Measurements from ENCODE around the gene RIPPLY3. TPM values are rescaled to one million over a fixed set of nuclear protein-coding genes. Genes with fewer than 3 reads are reported as not detected.
"Not testable (repeated sequence)": the region's sequence is repeated elsewhere in the genome, so short reads cannot be mapped to it uniquely, and the experiment has no call there.

The RIPPLY3 gene
- total RNA-seq, 1 experiment from 2014 or later: not detected

DNA sequence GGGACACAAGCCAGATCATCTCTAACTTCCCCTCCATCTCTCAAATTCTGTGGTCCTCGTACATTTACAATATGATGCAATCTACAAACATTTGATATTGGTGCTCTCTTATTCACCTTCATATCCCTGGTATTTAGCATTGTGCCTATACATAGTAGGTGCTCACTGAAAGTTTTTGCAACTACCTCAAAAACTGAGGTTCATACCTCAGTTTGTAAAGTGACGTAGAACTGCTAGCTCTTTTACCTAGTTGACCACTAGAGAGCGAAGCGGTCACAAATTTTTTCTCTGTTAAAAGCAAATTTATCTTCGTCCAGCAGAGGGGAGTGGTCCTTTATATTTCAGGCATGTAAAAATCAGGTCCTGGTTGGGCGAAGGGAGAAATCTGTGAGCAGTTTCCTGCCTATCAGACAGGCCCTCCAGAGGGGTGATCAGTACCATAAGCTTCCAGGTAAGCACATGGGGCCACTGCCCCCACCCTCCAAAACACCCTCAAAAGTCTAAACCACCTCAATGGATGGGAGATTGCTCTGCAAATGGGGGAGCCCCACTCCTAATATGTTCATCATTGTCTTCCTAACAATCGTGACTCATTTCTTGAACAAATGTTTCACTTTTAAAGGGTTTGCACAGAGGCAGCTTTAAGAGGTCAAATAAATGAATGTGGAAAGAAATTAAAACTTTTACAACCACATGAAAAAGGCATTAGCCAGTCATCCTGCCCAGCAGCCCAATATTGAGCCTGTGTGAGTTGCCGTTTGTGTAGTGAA is 29.4 kb upstream of the RIPPLY3 start:
- DNase-seq (ENCODE audit: low read depth): peak; percentile 80
- in situ Hi-C loops (cut with HindIII; ENCODE audit: low pct_unique_long_range_greater_than_20kb, low sequenced_read_pairs): no loop called here

DNA sequence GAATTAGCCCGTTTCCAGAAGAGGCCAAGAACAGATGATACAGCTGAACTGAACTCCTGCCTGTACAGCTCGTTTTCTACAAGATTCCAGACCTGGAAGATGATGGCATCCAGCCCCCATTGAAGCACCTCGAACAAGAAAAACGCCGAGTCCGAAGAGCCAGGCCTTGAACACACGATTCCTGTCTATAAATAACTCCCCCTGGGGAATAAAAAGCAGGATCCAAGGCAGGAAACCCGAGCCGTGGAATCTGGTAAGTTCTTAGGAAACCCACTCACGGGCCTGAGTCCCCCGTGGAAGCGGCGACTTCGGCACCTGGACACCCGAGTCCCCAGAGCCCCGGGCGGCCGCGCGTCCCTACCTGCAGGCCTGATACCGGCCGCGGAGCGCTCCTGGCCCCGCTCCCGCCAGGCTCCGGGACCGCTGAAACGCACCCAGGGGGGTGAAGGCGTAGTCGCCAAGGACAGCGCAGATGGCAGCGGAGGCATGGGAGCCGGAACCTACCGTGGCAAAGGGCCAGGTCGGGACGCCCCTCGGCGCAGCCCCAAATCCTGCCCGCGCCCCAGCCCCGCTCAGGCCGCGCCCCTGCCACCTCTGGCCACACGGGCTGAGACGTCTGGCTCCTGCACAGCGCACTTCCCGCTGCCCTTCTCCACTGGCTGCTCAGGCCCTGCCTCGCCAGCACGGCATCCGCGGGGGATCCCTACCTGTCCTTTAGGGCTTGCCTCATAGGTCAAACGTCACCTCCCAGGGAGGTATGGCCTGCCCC is 26.0 kb upstream of the RIPPLY3 start:
- in situ Hi-C loops (cut with HindIII; ENCODE audit: low pct_unique_long_range_greater_than_20kb, low sequenced_read_pairs): no loop called here
- no peak for DNase-seq (ENCODE audit: low read depth)

DNA sequence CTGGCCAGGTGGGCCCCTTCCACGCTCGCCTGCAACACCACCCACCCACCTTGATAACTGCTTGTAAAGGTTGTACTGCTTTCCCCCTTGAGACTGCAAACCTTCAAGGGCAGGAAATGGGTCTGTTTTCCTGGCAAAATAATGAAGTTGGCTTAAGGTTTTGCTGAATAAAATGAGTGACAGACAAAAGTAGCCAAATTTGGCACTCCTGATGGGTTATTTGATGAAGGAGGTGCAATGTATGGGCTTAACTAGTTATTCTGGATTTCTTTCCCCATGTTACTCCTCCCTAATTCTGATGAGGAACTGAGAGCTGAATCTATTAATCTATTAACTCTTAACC is 25.5 kb upstream of the RIPPLY3 start:
- in situ Hi-C loops (cut with HindIII; ENCODE audit: low pct_unique_long_range_greater_than_20kb, low sequenced_read_pairs): no loop called here
- no peak for DNase-seq (ENCODE audit: low read depth)

DNA sequence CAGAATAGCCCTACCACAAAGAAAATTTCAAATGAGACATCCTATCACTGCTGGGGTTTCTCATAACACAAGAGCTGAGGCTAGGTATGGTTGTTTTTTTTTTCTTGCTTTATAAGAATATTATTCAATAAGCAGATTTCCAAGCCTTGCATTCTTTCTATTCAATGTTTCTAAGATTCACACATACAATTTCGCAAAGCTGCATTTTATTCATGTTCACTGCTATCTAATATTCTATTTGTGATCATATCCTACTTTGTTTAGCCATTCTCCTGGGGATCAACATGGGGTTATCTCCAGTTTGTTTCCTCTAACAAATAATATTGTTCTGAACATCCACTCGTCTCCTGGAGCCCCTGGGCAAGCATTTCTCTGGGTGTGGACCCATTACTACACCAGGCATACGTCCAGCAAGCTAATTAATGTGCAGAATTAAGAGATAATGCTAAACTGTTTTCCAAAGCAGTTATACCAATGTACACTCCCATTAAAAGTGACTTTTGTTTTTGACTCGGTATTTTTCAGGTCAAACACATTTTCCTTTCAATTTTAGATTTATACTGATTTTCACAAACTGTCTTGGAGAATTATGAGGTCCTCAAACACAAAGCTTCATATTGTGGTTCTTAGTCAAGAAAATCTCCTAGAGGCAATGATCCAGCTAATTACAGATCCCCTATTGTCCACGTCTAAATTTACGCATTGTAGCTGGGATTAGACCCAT is 24.4 kb upstream of the RIPPLY3 start:
- in situ Hi-C loops (cut with HindIII; ENCODE audit: low pct_unique_long_range_greater_than_20kb, low sequenced_read_pairs): no loop called here
- no peak for DNase-seq (ENCODE audit: low read depth)

- no peak for DNase-seq (ENCODE audit: low read depth)
- in situ Hi-C loops (cut with HindIII; ENCODE audit: low pct_unique_long_range_greater_than_20kb, low sequenced_read_pairs): no loop called here
These were observed 20.5 kb upstream of the RIPPLY3 start for GRCh38 chr21:36985751-36986594.

- DNase-seq (ENCODE audit: low read depth): no peak
- in situ Hi-C loops (cut with HindIII; ENCODE audit: low pct_unique_long_range_greater_than_20kb, low sequenced_read_pairs): no loop called here
These were observed 18.7 kb upstream of the RIPPLY3 start for GRCh38 chr21:36987845-36988244.

- DNase-seq (ENCODE audit: low read depth): no peak
- in situ Hi-C loops (cut with HindIII; ENCODE audit: low pct_unique_long_range_greater_than_20kb, low sequenced_read_pairs): no loop called here
These were observed 18.0 kb upstream of the RIPPLY3 start for GRCh38 chr21:36988536-36988935.

GRCh38 chr21:36989199-36989698 is 17.3 kb upstream of the RIPPLY3 start:
- DNase-seq (ENCODE audit: low read depth); in situ Hi-C loops (cut with HindIII; ENCODE audit: low pct_unique_long_range_greater_than_20kb, low sequenced_read_pairs): not testable (repeated sequence)

DNA sequence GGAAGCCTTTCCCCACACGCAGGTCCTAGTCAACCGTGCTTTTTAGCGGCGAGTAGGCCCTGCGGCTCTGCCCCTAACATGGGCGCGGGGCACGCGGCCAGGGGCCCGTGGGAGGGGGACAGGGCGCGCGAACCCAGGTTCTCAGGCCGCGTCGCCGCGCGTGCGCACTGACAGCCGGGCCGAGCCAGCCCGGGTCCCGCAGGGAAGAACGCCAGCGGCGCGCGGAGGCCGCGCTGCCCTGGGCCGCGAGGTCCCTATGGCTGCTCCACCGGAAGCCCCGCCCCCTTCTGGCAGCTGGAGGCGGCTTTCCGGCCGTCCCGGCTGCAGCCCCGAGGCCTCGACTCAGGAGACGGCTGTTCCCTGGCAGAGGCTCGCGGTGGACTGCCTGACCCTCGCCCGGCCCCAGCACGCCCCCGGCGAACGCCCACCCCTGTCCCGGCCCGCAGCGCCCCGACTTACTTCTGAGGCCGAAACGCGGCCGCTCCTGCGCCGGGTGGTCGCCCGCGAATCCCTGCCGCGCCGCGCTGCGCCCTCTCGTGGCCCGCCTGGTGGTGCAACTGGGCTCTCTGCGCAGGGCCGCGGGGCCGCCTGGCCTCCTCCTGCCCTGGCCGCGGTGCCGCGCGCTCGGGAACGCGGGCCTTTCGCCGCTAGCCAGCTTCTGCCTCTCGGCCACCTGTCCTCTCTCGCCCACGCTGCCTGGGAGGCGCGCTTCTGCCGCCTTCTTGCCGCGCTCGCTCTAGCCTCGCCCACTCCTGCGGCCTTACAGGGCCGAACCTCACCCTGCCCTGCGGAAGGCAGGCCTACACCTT is 16.6 kb upstream of the RIPPLY3 start:
- in situ Hi-C loops (cut with HindIII; ENCODE audit: low pct_unique_long_range_greater_than_20kb, low sequenced_read_pairs): no loop called here
- peak; percentile 93 for DNase-seq (ENCODE audit: low read depth)

GRCh38 chr21:36990508-36991205 is 15.8 kb upstream of the RIPPLY3 start:
- in situ Hi-C loops (cut with HindIII; ENCODE audit: low pct_unique_long_range_greater_than_20kb, low sequenced_read_pairs): no loop called here

GRCh38 chr21:36992671-36993070 is 13.8 kb upstream of the RIPPLY3 start:
- in situ Hi-C loops (cut with HindIII; ENCODE audit: low pct_unique_long_range_greater_than_20kb, low sequenced_read_pairs): no loop called here
- no peak for DNase-seq (ENCODE audit: low read depth)

More at GRCh38 chr21:36990508-36991205, 15.8 kb upstream of the RIPPLY3 start:
- DNase-seq (ENCODE audit: low read depth): no peak

- in situ Hi-C loops (cut with HindIII; ENCODE audit: low pct_unique_long_range_greater_than_20kb, low sequenced_read_pairs): no loop called here
- DNase-seq (ENCODE audit: low read depth): no peak
These were observed 11.9 kb upstream of the RIPPLY3 start for GRCh38 chr21:36994501-36995158.

GRCh38 chr21:36995285-36995684 is 11.2 kb upstream of the RIPPLY3 start:
- DNase-seq (ENCODE audit: low read depth); in situ Hi-C loops (cut with HindIII; ENCODE audit: low pct_unique_long_range_greater_than_20kb, low sequenced_read_pairs): not testable (repeated sequence)

DNA sequence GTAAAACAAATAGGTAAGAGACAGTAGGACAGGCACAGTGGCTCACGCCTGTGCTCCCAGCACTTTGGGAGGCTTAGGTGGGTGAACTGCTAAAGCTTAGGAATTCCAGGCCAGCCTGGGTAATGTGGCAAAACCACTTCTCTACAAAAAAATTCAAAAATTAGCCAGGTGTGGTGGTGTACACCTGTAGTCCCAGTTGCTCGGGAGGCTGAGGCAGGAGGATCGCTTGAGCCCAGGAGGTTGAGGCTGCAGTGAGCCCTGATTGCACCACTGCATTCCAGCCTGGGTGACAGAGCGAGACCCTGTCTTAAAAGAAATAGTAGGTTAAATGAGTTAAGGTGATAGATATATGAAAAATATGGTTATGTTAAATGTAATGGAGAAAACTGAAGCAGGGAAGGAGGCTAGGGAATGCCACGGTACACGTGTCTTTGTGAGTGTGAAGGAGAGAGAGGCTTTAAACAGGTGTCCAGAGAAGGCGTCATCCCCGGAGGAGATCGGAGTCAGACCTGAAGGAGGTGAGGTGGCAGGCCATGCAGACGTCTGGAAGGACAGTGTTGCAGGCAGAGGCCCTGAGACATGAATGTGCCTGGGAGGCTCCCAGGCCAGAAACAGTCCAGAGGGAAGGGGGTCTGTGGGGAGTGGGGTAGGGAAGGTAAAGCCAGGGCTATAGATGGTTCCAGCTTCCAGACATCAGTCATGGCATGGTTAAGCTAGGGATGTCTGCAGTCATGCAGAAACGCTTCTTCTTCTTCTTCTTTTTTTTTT is 7.2 kb upstream of the RIPPLY3 start:
- in situ Hi-C loops (cut with HindIII; ENCODE audit: low pct_unique_long_range_greater_than_20kb, low sequenced_read_pairs): no loop called here
- no peak for DNase-seq (ENCODE audit: low read depth)

- no peak for DNase-seq (ENCODE audit: low read depth)
- in situ Hi-C loops (cut with HindIII; ENCODE audit: low pct_unique_long_range_greater_than_20kb, low sequenced_read_pairs): no loop called here
These were observed 6.1 kb upstream of the RIPPLY3 start for GRCh38 chr21:37000381-37000780.

GRCh38 chr21:37001441-37001840 is 5.1 kb upstream of the RIPPLY3 start:
- in situ Hi-C loops (cut with HindIII; ENCODE audit: low pct_unique_long_range_greater_than_20kb, low sequenced_read_pairs): no loop called here

More at GRCh38 chr21:37001441-37001840, 5.1 kb upstream of the RIPPLY3 start:
- no peak for DNase-seq (ENCODE audit: low read depth)
